H9 (cell line): ENCODE measurements around the gene B4GALT1. TPM values are rescaled to one million over a fixed set of nuclear protein-coding genes. Genes with fewer than 3 reads are reported as not detected.

ENCODE experiments used
- DNase-seq: peaks from one replicate; pipeline ENCODE4 v3.0.0-alpha.2; 2017
- H2AFZ ChIP-seq: one replicate; pipeline ENCODE4 v1.6.1; 2013; ENCODE audit warnings: mild to moderate bottlenecking, low read length, control low read depth, moderate library complexity
- H2AK5ac ChIP-seq: 2 replicates; pipeline ENCODE4 v1.6.1; 2013; ENCODE audit warnings: low read length, control low read depth, mixed read lengths; ENCODE audit not compliant: insufficient read length
- H2BK120ac ChIP-seq: one replicate; pipeline ENCODE4 v1.6.1; 2013; ENCODE audit warnings: low read depth, mild to moderate bottlenecking, low read length, control low read depth, inconsistent platforms; ENCODE audit not compliant: poor library complexity, severe bottlenecking
- H2BK12ac ChIP-seq: 2 replicates; pipeline ENCODE4 v1.6.1; 2013; ENCODE audit warnings: low read length, control low read depth, mixed read lengths, low read depth; ENCODE audit not compliant: insufficient read length
- H2BK15ac ChIP-seq: 2 replicates; pipeline ENCODE4 v1.6.1; 2013; ENCODE audit warnings: low read depth, low read length, control low read depth
- H2BK20ac ChIP-seq: one replicate; pipeline ENCODE4 v1.6.1; 2013; ENCODE audit warnings: low read depth, mild to moderate bottlenecking, low read length, control low read depth, inconsistent platforms; ENCODE audit not compliant: poor library complexity, severe bottlenecking
- H2BK5ac ChIP-seq: 2 replicates; pipeline ENCODE4 v1.6.1; 2013; ENCODE audit warnings: low read length, control low read depth, mixed read lengths; ENCODE audit not compliant: insufficient read length
- H3K14ac ChIP-seq: 2 replicates; pipeline ENCODE4 v1.6.1; 2013; ENCODE audit warnings: low read length, control low read depth; ENCODE audit not compliant: insufficient read depth
- H3K18ac ChIP-seq: 2 replicates; pipeline ENCODE4 v1.6.1; 2013; ENCODE audit warnings: low read depth, mild to moderate bottlenecking, mixed read lengths, low read length, control low read depth; ENCODE audit not compliant: insufficient read length
- H3K23ac ChIP-seq: 2 replicates; pipeline ENCODE4 v1.6.1; 2013; ENCODE audit warnings: low read length, control low read depth, mixed read lengths, low read depth; ENCODE audit not compliant: insufficient read length
- H3K23me2 ChIP-seq: 2 replicates; pipeline ENCODE4 v1.6.1; 2013; ENCODE audit warnings: low read depth, mild to moderate bottlenecking, mixed read lengths, low read length, control low read depth; ENCODE audit not compliant: insufficient read length, poor library complexity, severe bottlenecking
- H3K27ac ChIP-seq: 2 replicates; pipeline ENCODE4 v1.5.1; 2013; ENCODE audit warnings: low read length, control low read depth, mixed read lengths, low read depth; ENCODE audit not compliant: insufficient read length
- H3K27me3 ChIP-seq: 2 replicates; pipeline ENCODE4 v1.6.1; 2013; ENCODE audit warnings: low read length, control low read depth, inconsistent platforms; ENCODE audit not compliant: insufficient read depth
- H3K4ac ChIP-seq: 2 replicates; pipeline ENCODE4 v1.6.1; 2013; ENCODE audit warnings: low read depth, mild to moderate bottlenecking, control low read depth, inconsistent platforms, low read length, moderate library complexity
- H3K4me1 ChIP-seq: 2 replicates; pipeline ENCODE4 v1.6.1; 2013; ENCODE audit warnings: low read length, control low read depth, inconsistent platforms; ENCODE audit not compliant: insufficient read depth
- H3K4me2 ChIP-seq: 2 replicates; pipeline ENCODE4 v1.6.1; 2013; ENCODE audit warnings: low read length, control low read depth, mixed read lengths; ENCODE audit not compliant: insufficient read length, insufficient read depth
- H3K56ac ChIP-seq: 2 replicates; pipeline ENCODE4 v1.6.1; 2013; ENCODE audit warnings: low read depth, mild to moderate bottlenecking, mixed read lengths, low read length, control low read depth; ENCODE audit not compliant: insufficient read length
- H3K79me1 ChIP-seq: 2 replicates; pipeline ENCODE4 v1.6.1; 2013; ENCODE audit warnings: low read depth, mild to moderate bottlenecking, moderate library complexity, low read length, control low read depth, inconsistent platforms; ENCODE audit not compliant: insufficient read depth, poor library complexity, severe bottlenecking
- H3K79me2 ChIP-seq: 2 replicates; pipeline ENCODE4 v1.6.1; 2013; ENCODE audit warnings: low read length, control low read depth, inconsistent platforms; ENCODE audit not compliant: insufficient read depth
- H3K9ac ChIP-seq: 2 replicates; pipeline ENCODE4 v1.6.1; 2013; ENCODE audit warnings: low read length, control low read depth, mixed read lengths; ENCODE audit not compliant: insufficient read length; ENCODE audit errors: extremely low read depth
- H3K9me3 ChIP-seq: one replicate; pipeline ENCODE4 v1.6.1; 2013; ENCODE audit warnings: low read depth, low read length, inconsistent platforms; ENCODE audit not compliant: control insufficient read depth
- H3T11ph ChIP-seq: one replicate; pipeline ENCODE4 v1.6.1; 2013; ENCODE audit warnings: mild to moderate bottlenecking, low read length, control low read depth, inconsistent platforms
- H4K20me1 ChIP-seq: one replicate; pipeline ENCODE4 v1.6.1; 2013; ENCODE audit not compliant: control insufficient read depth, insufficient read length, insufficient read depth
- H4K5ac ChIP-seq: 2 replicates; pipeline ENCODE4 v1.6.1; 2013; ENCODE audit warnings: low read depth, mild to moderate bottlenecking, mixed read lengths, low read length, control low read depth; ENCODE audit not compliant: insufficient read length
- H4K8ac ChIP-seq: replicated peaks from 2 replicates; pipeline ENCODE4 v1.6.1; 2013; ENCODE audit warnings: low read length, control low read depth, mixed read lengths, low read depth; ENCODE audit not compliant: insufficient read length
- H4K91ac ChIP-seq: 2 replicates; pipeline ENCODE4 v1.6.1; 2013; ENCODE audit warnings: low read depth, mild to moderate bottlenecking, moderate library complexity, mixed read lengths, low read length, control low read depth; ENCODE audit not compliant: insufficient read length
- H3K27ac Mint-ChIP-seq, 3 experiments: 2 replicates in 2 of 3; 3 replicates in 1 of 3; pipeline ENCODE4 v1.8.0; 2020 to 2021; ENCODE audit warnings: mixed read lengths in 3 of 3, mild to moderate bottlenecking in 1 of 3, moderate library complexity in 1 of 3
- H3K27me3 Mint-ChIP-seq: 2 replicates; pipeline ENCODE4 v1.8.0; 2021; ENCODE audit warnings: low read depth, mild to moderate bottlenecking, moderate library complexity, mixed read lengths
- H3K36me3 Mint-ChIP-seq, 3 experiments: 2 replicates in 2 of 3; 3 replicates in 1 of 3; pipeline ENCODE4 v1.8.0; 2020 to 2021; ENCODE audit warnings: low read depth in 3 of 3, mixed read lengths in 3 of 3; ENCODE audit not compliant: insufficient read depth in 1 of 3
- H3K4me1 Mint-ChIP-seq, 2 experiments: 2 replicates each; pipeline ENCODE4 v1.8.0; 2020; ENCODE audit warnings: mixed read lengths in 2 of 2
- H3K4me3 Mint-ChIP-seq, 2 experiments: 2 replicates in 1 of 2; 3 replicates in 1 of 2; pipeline ENCODE4 v1.8.0; 2020 to 2021; ENCODE audit warnings: mild to moderate bottlenecking in 2 of 2, mixed read lengths in 2 of 2, moderate library complexity in 1 of 2
- H3K9me3 Mint-ChIP-seq, 2 experiments: 2 replicates in 1 of 2; 3 replicates in 1 of 2; pipeline ENCODE4 v1.8.0; 2020; ENCODE audit warnings: mild to moderate bottlenecking in 2 of 2, mixed read lengths in 2 of 2, moderate library complexity in 1 of 2
- CTCF ChIP-seq: fragments of 200-600 bp; sonication (generic); conservative IDR thresholded peaks from 3 replicates; pipeline ENCODE4 v1.8.0; 2021; ENCODE audit warnings: antibody characterized with exemption, mild to moderate bottlenecking
- WGBS: extraction: QIAGEN DNeasy Blood & Tissue Kit; methylation state at CpG from one replicate; pipeline ENCODE4 v1.1.7; 2013; ENCODE audit warnings: missing lambda C conversion rate, low lambda C conversion rate, mixed read lengths; ENCODE audit not compliant: insufficient read length; ENCODE audit errors: extremely low coverage; 5-methylcytosine and 5-hydroxymethylcytosine counted together
- total RNA-seq: library from RNA; stranded (reverse); gene quantifications from 2 replicates; pipeline ENCODE4 v1.2.1, GENCODE V29; 2021

Gene B4GALT1
- total RNA-seq, 1 experiment from 2014 or later, result 15.3 TPM

GRCh38 chr9:33110686-33111085 is 56.5 kb downstream of the B4GALT1 start:
- Histone ChIP-seq H4K20me1 (no peaks in the 10 kb centered on the region), H3T11ph (no peak overlapping the region), H3K4me2 (no peak overlapping the region), H3K79me2 (no peaks in the 10 kb centered on the region), H2BK20ac (no peak overlapping the region), H4K91ac (no peak overlapping the region), H3K14ac (no peak overlapping the region), H2AK5ac (no peak overlapping the region), H3K4ac (no peak overlapping the region), H3K9ac (no peak overlapping the region), H2BK15ac (no peak overlapping the region), H3K23me2 (no peaks in the 10 kb centered on the region), H3K9me3 (no peaks in the 10 kb centered on the region), H3K4me1 (no peaks in the 10 kb centered on the region; the same call in 1 of the 2 replicates), H2AFZ (no peak overlapping the region), H3K23ac (no peak overlapping the region), H3K27me3 (no peaks in the 10 kb centered on the region), H3K18ac (no peak overlapping the region), H4K8ac (no peak overlapping the region), H3K56ac (no peak overlapping the region), H3K79me1 (no peaks in the 10 kb centered on the region), H2BK120ac (no peak overlapping the region), H3K27ac (no peak overlapping the region), H2BK12ac (no peak overlapping the region), H4K5ac (no peak overlapping the region), H2BK5ac (no peak overlapping the region)
- Mint-ChIP-seq H3K9me3 (no peaks in the 10 kb centered on the region), H3K27ac (peak overlapping the region in 2 of 3 experiments; percentile 60 to 86; a peak in 3 of 7 replicates), H3K27me3 (no peaks in the 10 kb centered on the region), H3K4me1 (peaks cover 23 to 33% of the 10 kb centered on the region in 2 experiments), H3K4me3 (no peak overlapping the region), H3K36me3 (no peaks in the 10 kb centered on the region; a peak in 1 of 7 replicates)
- no peak for TF ChIP-seq CTCF
- no CpG with 5 or more reads among the region's 5 CpGs for whole genome bisulfite sequencing
- no peak for DNase-seq
